Naive B cell (primary cell): ENCODE data around the gene TRIOBP. TPM values are rescaled to one million over a fixed set of nuclear protein-coding genes. Genes with fewer than 3 reads are reported as not detected.

ENCODE experiments used
- ATAC-seq, 2 donors: fragments of 150-1000 bp; cut with Tn5 transposase; 2 replicates each; pipeline ENCODE4 v1.10.0; 2021; ENCODE audit warnings: low read depth in 2 of 2, mild to moderate bottlenecking in 2 of 2, moderate library complexity in 2 of 2
- DNase-seq: peaks from one replicate; pipeline ENCODE4 v3.0.0; 2022
- H3K27ac Mint-ChIP-seq, 6 donors: one replicate each; pipeline ENCODE4 v1.8.0; 2020 to 2022; ENCODE audit warnings: mild to moderate bottlenecking in 6 of 6, mixed read lengths in 6 of 6, moderate library complexity in 5 of 6, inconsistent platforms in 2 of 6
- H3K27me3 Mint-ChIP-seq, 3 donors: one replicate each; pipeline ENCODE4 v1.8.0; 2021 to 2022; ENCODE audit warnings: mixed read lengths in 3 of 3, mild to moderate bottlenecking in 1 of 3
- H3K36me3 Mint-ChIP-seq, 2 donors: one replicate each; pipeline ENCODE4 v1.8.0; 2020 to 2022; ENCODE audit warnings: mixed read lengths in 2 of 2, inconsistent platforms in 1 of 2, mild to moderate bottlenecking in 1 of 2
- H3K4me1 Mint-ChIP-seq, 3 donors: one replicate each; pipeline ENCODE4 v1.8.0; 2020 to 2022; ENCODE audit warnings: mixed read lengths in 3 of 3, inconsistent platforms in 1 of 3, mild to moderate bottlenecking in 1 of 3, moderate library complexity in 1 of 3
- H3K4me3 Mint-ChIP-seq, 8 donors: one replicate each; pipeline ENCODE4 v1.8.0; 2020 to 2022; ENCODE audit warnings: mild to moderate bottlenecking in 8 of 8, mixed read lengths in 8 of 8, moderate library complexity in 8 of 8, inconsistent platforms in 2 of 8
- H3K9me3 Mint-ChIP-seq, 7 donors: one replicate each; pipeline ENCODE4 v1.8.0; 2020 to 2022; ENCODE audit warnings: mixed read lengths in 7 of 7, mild to moderate bottlenecking in 5 of 7, inconsistent platforms in 2 of 7, moderate library complexity in 1 of 7
- polyA plus RNA-seq, 6 donors: library from polyadenylated mRNA; unstranded; fragments of 300-500 nt; fragmentation: Illumina TruSeq; gene quantifications; one replicate each; pipeline ENCODE4 v1.2.3, GENCODE V29; 2021; ENCODE audit warnings: low read depth in 6 of 6

Gene TRIOBP
- polyA plus RNA-seq, 6 donors from 2014 or later = 13.7 to 19.5 (median 16.2) TPM

- Mint-ChIP-seq H3K4me1 (peaks cover 5% of the 10 kb centered on the region in 3 donors), H3K27ac (no peak overlapping the region), H3K27me3 (peaks cover 0 to 13% (median 10%) of the 10 kb centered on the region in 3 donors), H3K36me3 (no peaks in the 10 kb centered on the region), H3K9me3 (peaks cover 0 to 5% (median 0%) of the 10 kb centered on the region in 7 donors), H3K4me3 (no peak overlapping the region)
- DNase-seq = no peak
- no peak for ATAC-seq
These were observed 37.5 kb downstream of the TRIOBP start for GRCh38 chr22:37734402-37734700.

DNA sequence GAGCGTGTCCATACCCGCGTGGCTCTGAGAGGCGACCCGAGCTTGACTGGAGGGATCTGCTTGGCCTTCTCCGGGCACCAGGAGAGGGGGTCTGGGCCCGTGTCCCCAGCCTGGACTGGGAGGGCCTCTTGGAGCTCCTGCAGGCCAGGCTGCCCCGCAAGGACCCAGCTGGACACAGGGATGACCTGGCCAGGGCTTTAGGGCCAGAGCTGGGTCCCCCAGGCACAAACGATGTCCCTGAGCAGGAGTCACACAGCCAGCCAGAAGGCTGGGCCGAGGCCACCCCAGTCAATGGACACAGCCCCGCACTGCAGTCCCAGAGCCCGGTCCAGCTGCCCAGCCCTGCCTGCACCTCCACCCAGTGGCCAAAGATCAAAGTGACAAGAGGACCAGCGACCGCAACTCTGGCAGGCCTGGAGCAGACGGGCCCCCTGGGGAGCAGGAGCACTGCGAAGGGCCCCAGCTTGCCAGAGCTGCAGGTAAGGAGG lies 38.2 kb downstream of the TRIOBP start:
- H3K36me3 Mint-ChIP-seq = no peaks in the 10 kb centered on the region
- no peak overlapping the region for H3K27ac Mint-ChIP-seq
- peaks cover 0 to 13% (median 10%) of the 10 kb centered on the region in 3 donors for H3K27me3 Mint-ChIP-seq
- peaks cover 5% of the 10 kb centered on the region in 3 donors for H3K4me1 Mint-ChIP-seq
- peaks cover 0 to 5% (median 0%) of the 10 kb centered on the region in 7 donors for H3K9me3 Mint-ChIP-seq
- no peak for DNase-seq
- no peak overlapping the region for H3K4me3 Mint-ChIP-seq
- no peak for ATAC-seq

DNA sequence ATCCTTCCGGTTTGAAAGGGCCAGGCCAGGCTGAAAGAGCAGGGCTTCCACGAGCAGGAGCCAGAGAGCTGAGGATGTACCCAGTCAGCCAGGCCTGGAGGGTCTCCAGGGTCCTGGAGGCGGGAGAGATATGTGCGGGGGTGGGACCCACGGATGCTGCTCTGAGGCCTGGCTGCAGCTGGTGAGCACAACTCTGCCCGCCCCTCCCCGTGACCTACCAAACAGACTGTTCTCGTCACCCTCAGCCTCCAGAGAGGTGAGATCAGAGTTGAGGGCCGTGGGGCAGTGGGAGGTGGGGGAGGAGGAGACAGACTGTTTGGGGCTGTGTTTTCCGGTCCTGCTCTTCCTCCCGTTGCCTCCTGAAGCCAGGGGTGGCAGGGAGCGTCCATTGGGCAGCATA lies 42.2 kb downstream of the TRIOBP start:
- Mint-ChIP-seq H3K4me3 (peak overlapping the region in 1 of 8 donors; percentile 79), H3K36me3 (no peaks in the 10 kb centered on the region), H3K27ac (no peak overlapping the region), H3K4me1 (peaks cover 0 to 9% (median 4%) of the 10 kb centered on the region in 3 donors), H3K27me3 (peaks cover 0 to 13% (median 10%) of the 10 kb centered on the region in 3 donors), H3K9me3 (peaks cover 0 to 5% (median 0%) of the 10 kb centered on the region in 7 donors)
- DNase-seq = no peak
- ATAC-seq = no peak

- DNase-seq (no peak), ATAC-seq (no peak)
- H3K4me1 Mint-ChIP-seq = peaks cover 0 to 9% (median 6%) of the 10 kb centered on the region in 3 donors
- no peaks in the 10 kb centered on the region for H3K36me3 Mint-ChIP-seq
- H3K9me3 Mint-ChIP-seq = peaks cover 0 to 5% (median 0%) of the 10 kb centered on the region in 7 donors
- H3K27ac Mint-ChIP-seq = peak overlapping the region in 1 of 6 donors; percentile 26
- peaks cover 0 to 13% (median 10%) of the 10 kb centered on the region in 3 donors for H3K27me3 Mint-ChIP-seq
- H3K4me3 Mint-ChIP-seq = no peak overlapping the region
These were observed 42.8 kb downstream of the TRIOBP start for GRCh38 chr22:37739611-37740049.

DNA sequence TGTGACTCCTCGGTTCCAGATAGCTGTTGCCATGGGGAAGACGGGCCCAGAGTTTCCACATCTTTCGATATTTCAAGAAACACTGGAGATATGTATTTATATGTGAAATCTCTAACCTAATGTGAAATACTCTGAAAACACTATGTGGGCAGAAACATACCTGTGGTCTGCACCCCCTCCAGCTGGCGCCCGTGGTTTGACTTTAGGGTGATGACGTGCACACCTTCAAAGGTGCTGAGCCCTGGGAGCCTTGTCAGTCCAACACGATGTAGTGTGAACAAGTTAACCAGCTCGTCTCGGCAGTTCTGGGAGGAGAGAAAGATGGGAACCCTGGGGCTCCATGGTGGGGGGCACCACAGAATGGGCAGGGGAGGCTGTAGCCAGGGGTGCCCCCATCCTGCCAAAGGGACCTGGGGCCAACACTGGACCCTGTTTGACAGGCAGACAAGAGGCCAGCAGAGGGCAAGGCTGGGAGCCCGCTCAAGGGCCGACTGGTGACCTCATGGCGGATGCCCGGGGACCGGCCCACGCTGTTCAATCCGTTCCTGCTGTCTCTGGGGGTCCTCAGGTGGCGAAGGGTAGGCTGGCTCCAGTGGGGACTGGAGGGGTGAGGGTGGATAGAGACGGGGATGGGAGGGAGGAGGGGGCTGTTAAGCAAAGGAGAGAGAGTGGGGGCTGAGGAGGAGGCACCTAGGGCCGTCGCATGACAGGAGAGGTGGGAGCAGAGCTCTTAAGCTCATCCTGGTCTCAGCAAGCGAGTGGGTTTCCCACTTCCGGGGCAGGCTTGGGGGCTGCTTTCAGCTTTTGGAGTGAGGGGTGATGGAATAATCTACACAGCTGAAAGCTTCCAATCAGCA lies 43.8 kb downstream of the TRIOBP start:
- H3K36me3 Mint-ChIP-seq = no peaks in the 10 kb centered on the region
- H3K9me3 Mint-ChIP-seq = peaks cover 0 to 5% (median 0%) of the 10 kb centered on the region in 7 donors
- peaks cover 0 to 13% (median 10%) of the 10 kb centered on the region in 3 donors for H3K27me3 Mint-ChIP-seq
- no peak overlapping the region for H3K27ac Mint-ChIP-seq
- ATAC-seq = no peak
- H3K4me1 Mint-ChIP-seq = peaks cover 8 to 16% (median 14%) of the 10 kb centered on the region in 3 donors
- no peak overlapping the region for H3K4me3 Mint-ChIP-seq
- DNase-seq = no peak

GRCh38 chr22:37741312-37741795 lies 44.5 kb downstream of the TRIOBP start:
- Mint-ChIP-seq H3K36me3 (no peaks in the 10 kb centered on the region), H3K4me1 (peaks cover 8 to 16% (median 14%) of the 10 kb centered on the region in 3 donors), H3K9me3 (peaks cover 0 to 5% (median 0%) of the 10 kb centered on the region in 7 donors), H3K27ac (no peak overlapping the region), H3K4me3 (peak overlapping the region in 1 of 8 donors; percentile 18), H3K27me3 (peaks cover 0 to 13% (median 10%) of the 10 kb centered on the region in 3 donors)
- ATAC-seq = no peak
- DNase-seq = no peak

DNA sequence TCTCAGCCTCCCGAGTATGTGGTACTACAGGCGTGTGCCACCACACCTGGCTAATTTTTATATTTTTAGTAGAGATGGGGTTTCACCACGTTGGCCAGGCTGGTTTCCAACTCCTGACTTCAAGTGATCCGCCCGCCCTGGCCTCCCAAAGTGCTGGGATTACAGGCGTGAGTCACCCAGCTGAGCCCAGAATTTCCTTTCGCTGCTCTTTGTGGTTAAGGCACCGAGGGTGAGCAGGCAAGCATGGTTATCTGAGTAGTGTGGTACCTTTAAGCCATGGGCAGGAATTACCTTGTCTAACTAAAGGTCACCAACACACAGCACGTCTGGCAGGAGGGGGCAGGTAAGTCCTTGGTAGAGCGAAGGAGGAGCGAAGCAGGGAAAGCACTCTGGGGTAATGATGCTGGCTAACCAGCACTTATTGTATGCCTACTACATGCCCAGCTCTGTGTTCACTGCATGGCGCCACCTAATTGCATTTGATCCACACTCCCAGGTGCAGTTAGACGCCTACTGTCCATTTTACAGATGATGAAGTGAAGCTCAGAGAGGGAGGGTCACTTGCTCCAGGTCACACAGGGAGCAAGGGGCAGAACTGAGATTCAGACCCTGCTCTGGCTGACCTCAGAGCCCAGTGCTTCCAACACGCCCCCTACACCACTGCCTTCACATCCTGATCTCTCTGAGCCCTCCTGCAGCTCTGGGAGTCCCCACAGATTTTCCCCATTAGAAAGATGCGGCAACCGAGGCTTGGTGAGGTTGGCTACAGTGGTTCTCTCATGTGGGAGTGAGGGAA lies 45.7 kb downstream of the TRIOBP start:
- Mint-ChIP-seq H3K9me3 (peaks cover 0 to 5% (median 0%) of the 10 kb centered on the region in 7 donors), H3K27ac (peak overlapping the region in 3 of 6 donors; percentile 17 to 85 (median 21)), H3K36me3 (no peaks in the 10 kb centered on the region), H3K4me3 (peak overlapping the region in 2 of 8 donors; percentile 73 to 97), H3K4me1 (peaks cover 8 to 22% (median 22%) of the 10 kb centered on the region in 3 donors), H3K27me3 (peaks cover 0 to 10% (median 8%) of the 10 kb centered on the region in 3 donors)
- ATAC-seq (no peak), DNase-seq (no peak)

DNA sequence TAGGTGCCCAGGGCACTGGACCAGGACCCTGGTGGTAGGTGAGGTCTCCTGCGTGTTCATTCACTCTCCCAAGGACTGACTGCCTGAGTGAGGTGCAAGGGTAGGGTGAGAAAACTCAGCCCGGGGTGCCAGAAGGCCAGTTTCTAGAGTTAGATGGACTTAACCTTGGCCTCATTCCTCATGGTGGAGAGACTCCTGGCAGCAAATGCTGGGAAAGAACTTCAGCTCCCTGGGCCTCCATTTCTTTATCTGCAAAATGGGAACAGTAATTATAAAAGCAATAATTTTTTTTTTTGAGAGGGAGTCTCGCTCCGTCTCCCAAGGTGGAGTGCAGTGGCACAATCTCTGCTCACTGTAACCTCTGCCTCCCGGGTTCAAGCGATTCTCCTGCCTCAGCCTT lies 47.7 kb downstream of the TRIOBP start:
- no peaks in the 10 kb centered on the region for H3K9me3 Mint-ChIP-seq
- no peaks in the 10 kb centered on the region for H3K27me3 Mint-ChIP-seq
- ATAC-seq (no peak), DNase-seq (no peak)
- peaks cover 23 to 33% (median 25%) of the 10 kb centered on the region in 3 donors for H3K4me1 Mint-ChIP-seq
- H3K27ac Mint-ChIP-seq = peak overlapping the region in 3 of 6 donors; percentile 60 to 78 (median 76)
- no peaks in the 10 kb centered on the region for H3K36me3 Mint-ChIP-seq
- peak overlapping the region; percentile 72 to 97 (median 88) for H3K4me3 Mint-ChIP-seq

- peak; percentile 80 for DNase-seq
- peak overlapping the region in 5 of 6 donors; percentile 57 to 93 (median 76) for H3K27ac Mint-ChIP-seq
- peaks cover 23 to 33% (median 27%) of the 10 kb centered on the region in 3 donors for H3K4me1 Mint-ChIP-seq
- H3K9me3 Mint-ChIP-seq = no peaks in the 10 kb centered on the region
- no peaks in the 10 kb centered on the region for H3K36me3 Mint-ChIP-seq
- peak overlapping the region; percentile 79 to 97 (median 91) for H3K4me3 Mint-ChIP-seq
- H3K27me3 Mint-ChIP-seq = no peaks in the 10 kb centered on the region
- ATAC-seq = peak; percentile 92 to 94
These were observed 48.9 kb downstream of the TRIOBP start for GRCh38 chr22:37745548-37746365.

GRCh38 chr22:37746366-37747079 lies 49.7 kb downstream of the TRIOBP start:
- H3K27me3 Mint-ChIP-seq = no peaks in the 10 kb centered on the region
- no peaks in the 10 kb centered on the region for H3K36me3 Mint-ChIP-seq
- peaks cover 23 to 33% (median 30%) of the 10 kb centered on the region in 3 donors for H3K4me1 Mint-ChIP-seq
- ATAC-seq (peak; percentile 54), DNase-seq (no peak)
- peak overlapping the region; percentile 79 to 97 (median 90) for H3K4me3 Mint-ChIP-seq
- H3K27ac Mint-ChIP-seq = peak overlapping the region in 4 of 6 donors; percentile 44 to 94 (median 74)
- H3K9me3 Mint-ChIP-seq = no peaks in the 10 kb centered on the region

DNA sequence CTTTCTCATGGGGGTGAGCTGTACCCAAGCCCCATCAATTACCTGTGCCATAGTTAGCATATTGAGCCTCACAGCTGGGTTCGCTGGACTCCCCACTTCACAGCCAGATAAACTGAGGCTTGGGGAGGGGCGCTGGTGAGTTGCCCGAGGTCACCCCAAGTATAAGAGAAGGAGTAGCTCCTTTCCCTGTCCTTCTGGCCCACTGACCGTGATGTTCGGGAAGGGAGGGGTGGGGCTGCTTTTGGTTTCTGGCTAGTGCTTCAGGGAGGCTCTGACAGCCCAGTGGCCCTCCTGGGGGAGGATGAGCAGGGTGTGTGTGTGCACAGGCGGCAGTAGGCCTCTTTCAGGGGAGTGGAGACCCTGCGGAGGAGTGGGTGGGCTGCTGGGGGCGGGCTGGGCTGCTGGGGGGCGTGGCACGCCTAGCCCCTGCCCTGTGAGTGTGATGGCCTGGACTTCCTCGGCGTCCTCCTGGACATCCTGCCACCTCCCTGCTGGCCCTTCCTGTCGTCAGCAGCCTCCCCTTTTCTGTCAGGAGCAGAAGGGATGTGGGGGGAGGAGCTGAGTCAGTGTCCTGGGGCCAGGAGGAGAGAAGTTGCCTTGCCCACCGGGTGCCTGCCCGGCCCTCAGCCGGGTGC lies 50.3 kb downstream of the TRIOBP start:
- no peaks in the 10 kb centered on the region for H3K9me3 Mint-ChIP-seq
- DNase-seq (no peak), ATAC-seq (no peak)

More for the DNA sequence above, 50.3 kb downstream of the TRIOBP start:
- Mint-ChIP-seq H3K4me1 (peaks cover 23 to 33% (median 30%) of the 10 kb centered on the region in 3 donors), H3K27me3 (no peaks in the 10 kb centered on the region), H3K27ac (peak overlapping the region in 4 of 6 donors; percentile 44 to 94 (median 74)), H3K4me3 (peak overlapping the region; percentile 79 to 97 (median 90)), H3K36me3 (no peaks in the 10 kb centered on the region)
